GM12878 (cell line): ENCODE data around the gene MILR1.

Experiments
- BHLHE40 ChIP-seq, 2 experiments: fragments of 450-650 bp in 1 of 2; IDR thresholded peaks; 2 replicates each; pipeline ENCODE4 v1.6.1; 2011 to 2017; ENCODE audit warnings: low read depth in 2 of 2, borderline replicate concordance in 1 of 2, improper control_type of control experiment in 1 of 2, low read length in 1 of 2, mild to moderate bottlenecking in 1 of 2
- CHD2 ChIP-seq: IDR thresholded peaks from 2 replicates; pipeline ENCODE4 v1.6.1; 2011; ENCODE audit warnings: low read depth, low read length, improper control_type of control experiment, borderline replicate concordance
- CTCF ChIP-seq, 3 experiments: IDR thresholded peaks in 2 of 3; conservative IDR thresholded peaks in 1 of 3; 2 replicates each; pipeline ENCODE4 v1.5.1; 2011; ENCODE audit warnings: low read depth in 3 of 3, low read length in 3 of 3, mild to moderate bottlenecking in 3 of 3, control low read depth in 2 of 3, moderate library complexity in 2 of 3, inconsistent platforms in 1 of 3, mixed read lengths in 1 of 3; ENCODE audit not compliant: control insufficient read depth in 2 of 3, insufficient read depth in 1 of 3; ENCODE audit errors: extremely low read depth in 1 of 3
- ETV6 ChIP-seq, 2 experiments: fragments of 450-650 bp in 1 of 2; IDR thresholded peaks in 1 of 2; conservative IDR thresholded peaks in 1 of 2; 2 replicates each; pipeline ENCODE4 v1.6.1; 2014; ENCODE audit warnings: antibody characterized with exemption in 1 of 2, borderline replicate concordance in 1 of 2, low read depth in 1 of 2, mild to moderate bottlenecking in 1 of 2, moderate library complexity in 1 of 2
- FOXM1 ChIP-seq: IDR thresholded peaks from 2 replicates; pipeline ENCODE4 v1.6.1; 2012; ENCODE audit warnings: low read depth, mild to moderate bottlenecking, inconsistent platforms, low read length, moderate library complexity
- MAX ChIP-seq: IDR thresholded peaks from 2 replicates; pipeline ENCODE4 v1.6.1; 2012; ENCODE audit warnings: low read depth, low read length, improper control_type of control experiment
- MXI1 ChIP-seq: fragments of 150-350 bp; IDR thresholded peaks from 2 replicates; pipeline ENCODE4 v1.6.1; 2011; ENCODE audit warnings: low read depth, mild to moderate bottlenecking, inconsistent platforms, low read length, improper control_type of control experiment
- PBX3 ChIP-seq: IDR thresholded peaks from 2 replicates; pipeline ENCODE4 v1.6.1; 2011; ENCODE audit warnings: mild to moderate bottlenecking, low read depth, low read length, moderate library complexity; ENCODE audit not compliant: insufficient replicate concordance
- PKNOX1 ChIP-seq: fragments of 450-650 bp; IDR thresholded peaks from 2 replicates; pipeline ENCODE4 v1.6.1; 2016; ENCODE audit warnings: mild to moderate bottlenecking
- RELA ChIP-seq: fragments of 450-650 bp; IDR thresholded peaks from 2 replicates; pipeline ENCODE4 v1.8.0; 2014; ENCODE audit warnings: borderline replicate concordance; ENCODE audit not compliant: partially characterized antibody
- YY1 ChIP-seq: IDR thresholded peaks from 2 replicates; pipeline ENCODE4 v1.6.1; 2011; ENCODE audit warnings: low read depth, mild to moderate bottlenecking, low read length

GRCh38 chr17:64502021-64502420 is 53.1 kb downstream of the MILR1 start:
- TF ChIP-seq RELA, result no peak
- TF ChIP-seq CTCF (IDR thresholded peaks at IDR 0.05 in 2 of 3, conservative IDR thresholded peaks at IDR 0.05 in 1 of 3; ENCODE audit: control insufficient read depth in 2 of 3, extremely low read depth in 1 of 3, insufficient read depth in 1 of 3, low read depth in 3 of 3, low read length in 3 of 3), result no peak
- TF ChIP-seq BHLHE40 (IDR thresholded peaks at IDR 0.05; ENCODE audit: borderline replicate concordance in 1 of 2, low read depth in 2 of 2, low read length in 1 of 2), result no peak
- no peak for TF ChIP-seq PBX3
- no peak for TF ChIP-seq FOXM1
- TF ChIP-seq CHD2, result no peak
- no peak for TF ChIP-seq YY1
- no peak for TF ChIP-seq PKNOX1
- no peak for TF ChIP-seq ETV6 (conservative IDR thresholded peaks at IDR 0.05 in 1 of 2, IDR thresholded peaks at IDR 0.05 in 1 of 2; ENCODE audit: borderline replicate concordance in 1 of 2, low read depth in 1 of 2)
- no peak for TF ChIP-seq MAX
- no peak for TF ChIP-seq MXI1
